ENCODE data around the gene ATP6V1F. TPM values are rescaled to one million over a fixed set of nuclear protein-coding genes. Genes with fewer than 3 reads are reported as not detected.

ATP6V1F gene
- total and polyA plus RNA-seq, 3 donors from 2014 or later = 133 to 414 (median 166) TPM

- Histone ChIP-seq H3K4me3 (no peak overlapping the region), H3K9me3 (no peaks in the 10 kb centered on the region), H3K36me3 (ENCODE audit: low read depth, missing control alignments) (no peaks in the 10 kb centered on the region), H3K4me1 (peaks cover 26% of the 10 kb centered on the region), H3K27ac (no peak overlapping the region), H3K27me3 (no peaks in the 10 kb centered on the region)
- intact Hi-C loops (cut with DNase I; ENCODE audit: low total_unique reads) = no loop called here
- no peak for TF ChIP-seq POLR2A (IDR thresholded peaks at IDR 0.05)
- TF ChIP-seq CTCF (IDR thresholded peaks at IDR 0.05) = no peak
- no peak for DNase-seq
- WGBS, 2 donors = 65 to 78% methylated on average over 9 to 14 of the region's 14 CpGs
Measured at GRCh38 chr7:128835790-128836641, 26.6 kb upstream of the ATP6V1F start.

- no peak for DNase-seq
- H3K4me3 ChIP-seq = no peak overlapping the region
- H3K36me3 ChIP-seq (ENCODE audit: low read depth, missing control alignments) = no peaks in the 10 kb centered on the region
- no peaks in the 10 kb centered on the region for H3K27me3 ChIP-seq
- WGBS, 2 donors = 50 to 88% methylated on average over 1 to 14 of the region's 14 CpGs
- TF ChIP-seq CTCF (IDR thresholded peaks at IDR 0.05) (no peak), POLR2A (IDR thresholded peaks at IDR 0.05) (no peak)
- no peak overlapping the region for H3K27ac ChIP-seq
- no peaks in the 10 kb centered on the region for H3K9me3 ChIP-seq
- peaks cover 20% of the 10 kb centered on the region for H3K4me1 ChIP-seq
- intact Hi-C loops (cut with DNase I; ENCODE audit: low total_unique reads) = no loop called here
Measured at GRCh38 chr7:128836729-128837348, 25.8 kb upstream of the ATP6V1F start.

- Histone ChIP-seq H3K4me3 (no peak overlapping the region), H3K27ac (no peak overlapping the region), H3K4me1 (peaks cover 13% of the 10 kb centered on the region), H3K27me3 (no peaks in the 10 kb centered on the region), H3K9me3 (no peaks in the 10 kb centered on the region), H3K36me3 (ENCODE audit: low read depth, missing control alignments) (no peaks in the 10 kb centered on the region)
- TF ChIP-seq CTCF (IDR thresholded peaks at IDR 0.05) (no peak), POLR2A (IDR thresholded peaks at IDR 0.05) (no peak)
- WGBS, 2 donors = 94 to 100% methylated on average over 6 to 16 of the region's 16 CpGs
- intact Hi-C loops (cut with DNase I; ENCODE audit: low total_unique reads) = no loop called here
- DNase-seq = no peak
Measured at GRCh38 chr7:128837521-128837921, 25.1 kb upstream of the ATP6V1F start.

- Histone ChIP-seq H3K4me1 (peaks cover 7% of the 10 kb centered on the region), H3K9me3 (no peaks in the 10 kb centered on the region), H3K36me3 (ENCODE audit: low read depth, missing control alignments) (no peaks in the 10 kb centered on the region), H3K27me3 (no peaks in the 10 kb centered on the region), H3K27ac (no peak overlapping the region), H3K4me3 (no peak overlapping the region)
- no peak for TF ChIP-seq CTCF (IDR thresholded peaks at IDR 0.05)
- TF ChIP-seq POLR2A (IDR thresholded peaks at IDR 0.05) = no peak
- intact Hi-C loops (cut with DNase I; ENCODE audit: low total_unique reads) = no loop called here
- no peak for DNase-seq
- WGBS, 2 donors = 95% methylated on average over 11 to 22 of the region's 22 CpGs
Measured at GRCh38 chr7:128838109-128838779, 24.4 kb upstream of the ATP6V1F start.

All from testis (tissue), 3 donors.